CD4-positive, alpha-beta T cell treated with Interleukin-6 for 4 hours (primary cell): ENCODE data around the gene SLFNL1.

Experiments
- DNase-seq: peaks from one replicate; pipeline ENCODE4 v3.0.0-alpha.2; 2020; ENCODE audit warnings: mixed read lengths

Gene SLFNL1

DNA sequence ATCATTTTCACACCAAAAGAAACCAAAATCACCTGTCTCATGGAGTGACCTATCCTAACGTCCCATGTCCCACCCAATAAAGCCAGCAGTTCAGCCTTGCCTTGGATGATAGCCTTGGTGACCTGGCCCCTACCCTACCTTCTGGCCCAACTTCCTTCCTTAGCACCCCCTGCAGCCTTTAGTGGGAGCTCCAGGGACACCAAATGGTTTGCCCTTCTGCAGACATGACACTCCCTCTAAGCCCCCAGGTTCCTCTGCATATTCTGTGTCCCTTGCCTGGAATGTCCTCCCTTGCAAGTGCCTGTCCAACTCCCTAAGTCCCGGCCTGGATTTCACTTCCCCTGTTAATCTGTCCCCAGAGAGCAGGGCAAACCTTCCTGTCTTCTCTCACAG is 2.2 kb downstream of the SLFNL1 start:
- no peak for DNase-seq

DNA sequence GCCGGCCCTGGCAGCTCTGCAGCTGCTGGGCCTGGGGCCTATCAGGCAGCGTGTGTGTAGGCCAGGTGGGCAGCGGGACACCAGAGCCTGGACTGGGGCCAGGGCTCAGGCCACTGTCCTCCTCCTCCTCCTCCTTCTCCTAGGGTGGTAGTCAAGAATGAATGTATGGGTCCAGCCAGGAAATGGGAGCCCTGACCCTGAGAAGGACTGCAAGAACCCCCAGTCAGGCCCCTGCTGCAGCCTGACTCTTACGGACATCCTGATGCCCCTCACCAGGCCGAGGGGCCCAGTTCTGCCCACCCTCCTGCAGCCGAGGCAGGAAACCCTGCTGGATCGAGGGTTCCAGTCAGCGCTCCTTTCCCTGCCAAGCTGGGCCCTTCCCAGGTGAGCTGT is 3.5 kb downstream of the SLFNL1 start:
- no peak for DNase-seq

DNA sequence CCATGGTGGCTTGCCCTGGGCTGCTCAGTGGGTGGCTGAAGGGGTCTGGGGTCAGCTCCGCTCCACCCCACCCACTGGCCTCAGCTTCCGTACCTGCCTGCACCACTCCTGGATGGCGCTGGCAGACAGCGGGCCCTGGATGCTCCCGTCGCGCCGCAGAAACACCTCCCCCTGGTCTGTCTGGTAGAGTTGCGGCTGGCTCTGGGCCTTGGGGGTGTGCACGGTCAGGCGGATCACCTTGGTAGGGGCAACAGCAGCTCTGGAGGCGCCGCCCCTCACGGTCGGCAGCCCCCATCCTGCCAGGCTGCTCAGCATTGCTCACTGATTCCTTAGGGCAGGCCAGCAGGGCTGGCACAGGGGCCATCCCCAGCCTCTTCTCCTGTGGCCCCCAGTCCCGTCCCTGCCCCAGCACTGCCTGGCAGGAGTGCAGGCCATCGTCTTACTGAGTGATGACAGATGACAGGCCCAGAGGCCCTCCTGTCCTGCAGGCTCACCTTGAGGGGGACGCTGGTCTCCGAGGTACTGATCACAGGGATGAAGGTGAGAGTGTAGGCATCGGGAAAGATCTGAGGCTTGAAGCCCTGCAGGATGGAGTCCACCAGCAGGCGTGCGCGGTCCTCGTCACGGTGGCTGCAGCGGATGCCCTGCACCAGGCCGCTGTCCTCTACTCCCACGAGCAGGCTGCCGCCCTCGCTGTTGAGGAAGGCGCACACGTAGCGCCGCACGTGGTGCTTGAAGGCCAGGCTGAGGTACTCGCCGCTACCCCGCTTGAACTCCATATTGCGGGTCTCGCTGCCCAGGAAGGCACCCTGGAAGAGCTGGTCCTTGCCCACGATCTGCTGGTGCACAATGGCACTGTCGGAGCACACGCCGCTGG is 4.1 kb downstream of the SLFNL1 start:
- DNase-seq: no peak

DNA sequence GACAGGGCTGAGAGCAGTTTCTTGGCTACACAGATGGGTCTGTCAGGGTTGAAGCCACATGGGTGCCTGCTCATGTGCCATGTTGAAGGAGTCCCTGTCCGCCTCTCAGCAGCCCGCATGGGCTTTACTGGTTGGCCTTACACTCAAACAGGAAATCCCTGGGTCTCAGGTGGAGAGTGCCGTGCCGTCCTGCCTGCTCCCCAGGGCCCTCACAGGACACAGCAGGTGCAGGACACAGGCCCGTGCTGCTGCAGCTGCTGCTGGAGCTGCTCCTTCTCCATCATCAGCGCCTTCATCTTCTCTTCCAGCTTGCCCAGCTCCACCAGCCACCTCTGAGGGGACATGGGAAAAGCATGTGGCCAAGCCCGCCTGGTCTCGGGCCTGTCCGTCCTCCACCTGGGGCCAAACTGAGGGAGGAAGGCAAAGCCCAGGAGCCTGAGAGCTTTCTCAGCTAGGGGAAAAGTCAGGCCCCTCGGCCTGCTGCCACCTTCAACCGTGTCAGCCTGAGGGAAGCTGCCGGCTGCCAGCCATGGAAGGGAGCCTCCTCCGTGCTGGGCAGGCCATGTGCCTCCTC is 5.5 kb downstream of the SLFNL1 start:
- DNase-seq: no peak

DNA sequence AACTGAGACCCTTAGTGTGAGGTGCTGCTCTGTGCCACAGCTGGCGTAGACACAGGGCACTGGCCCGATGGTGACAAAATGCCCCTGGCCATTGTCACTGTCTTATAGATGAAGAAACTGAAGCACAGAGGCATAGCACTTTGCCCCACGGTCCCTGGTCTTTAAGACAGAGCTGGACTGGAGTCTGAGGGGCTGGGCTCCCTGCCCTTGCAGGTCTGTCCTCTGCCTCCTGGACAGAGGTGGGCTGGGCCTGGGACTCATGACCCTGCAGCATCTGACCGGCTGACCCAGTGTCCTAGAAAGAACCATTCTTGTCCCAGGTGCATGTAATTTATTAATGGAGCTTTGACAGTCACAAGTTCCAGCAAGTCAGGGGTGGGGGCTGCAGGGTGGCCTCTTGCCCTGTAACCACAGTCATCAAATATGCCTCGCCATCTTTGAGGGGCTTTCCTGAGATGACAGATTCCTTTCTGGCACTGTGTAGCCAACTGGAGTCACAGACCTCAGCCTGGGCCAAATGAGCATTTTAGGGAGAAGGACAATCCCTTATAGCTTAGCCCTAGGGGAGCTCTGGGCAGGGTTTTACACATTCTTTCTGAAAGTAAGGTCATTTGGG is 6.1 kb downstream of the SLFNL1 start:
- DNase-seq: no peak

DNA sequence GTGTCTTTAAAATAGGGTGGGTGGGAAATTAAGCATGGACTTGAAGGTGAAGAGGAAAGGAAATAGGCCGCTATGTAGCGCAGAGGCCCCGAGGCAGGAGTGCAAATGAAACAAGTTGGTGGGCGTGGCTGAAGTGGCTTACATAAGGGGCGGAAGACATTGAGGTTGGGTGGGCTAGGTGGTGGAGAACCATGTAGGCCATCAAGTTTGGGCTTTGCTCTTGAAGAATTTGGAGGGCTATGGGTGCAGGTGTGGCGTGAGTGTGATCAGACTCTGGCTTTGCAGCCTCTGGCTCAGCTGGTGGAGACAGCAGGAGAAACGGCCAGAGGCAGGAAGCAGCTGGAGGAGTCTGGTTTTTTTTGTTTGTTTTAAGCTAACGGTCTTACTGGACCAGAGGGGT is 6.7 kb downstream of the SLFNL1 start:
- no peak for DNase-seq

DNA sequence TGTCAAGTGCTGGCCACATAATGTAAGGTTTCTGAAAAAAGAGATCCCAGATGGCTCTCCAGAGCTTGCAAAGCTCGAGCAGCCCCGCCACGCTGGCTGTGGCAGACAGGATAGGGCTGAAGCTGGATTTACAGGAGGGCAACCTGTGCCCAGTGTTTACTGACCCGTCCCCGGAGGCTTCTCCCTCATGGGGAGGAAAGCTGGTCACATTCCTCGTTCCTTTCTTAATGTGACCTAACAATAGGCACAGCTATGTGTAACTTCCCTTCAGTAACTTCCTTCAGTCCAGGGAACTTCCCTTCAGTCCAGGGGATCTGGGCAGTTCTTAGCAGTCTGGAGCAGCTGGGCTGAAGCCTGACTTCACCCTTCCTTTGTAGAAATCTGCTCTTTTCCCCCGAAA is 7.7 kb downstream of the SLFNL1 start:
- no peak for DNase-seq

DNA sequence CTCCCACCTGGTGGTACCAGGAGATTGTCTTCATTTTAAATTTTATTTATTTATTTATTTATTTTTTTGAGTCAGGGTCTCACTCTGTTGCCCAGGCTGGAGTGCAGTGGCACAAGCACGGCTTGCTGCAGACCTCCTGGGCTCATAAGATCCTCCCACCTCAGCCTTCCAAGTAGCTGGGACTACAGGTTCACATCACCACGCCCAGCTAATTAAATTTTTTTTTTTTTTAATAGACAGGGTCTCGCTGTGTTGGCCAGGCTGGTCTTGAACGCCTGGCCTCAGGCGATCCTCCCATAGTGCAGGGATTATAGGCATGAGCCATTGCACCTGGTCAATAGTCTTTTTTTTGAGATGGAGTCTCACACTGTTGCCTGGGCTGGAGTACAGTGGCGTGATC is 8.5 kb downstream of the SLFNL1 start:
- no peak for DNase-seq

DNA sequence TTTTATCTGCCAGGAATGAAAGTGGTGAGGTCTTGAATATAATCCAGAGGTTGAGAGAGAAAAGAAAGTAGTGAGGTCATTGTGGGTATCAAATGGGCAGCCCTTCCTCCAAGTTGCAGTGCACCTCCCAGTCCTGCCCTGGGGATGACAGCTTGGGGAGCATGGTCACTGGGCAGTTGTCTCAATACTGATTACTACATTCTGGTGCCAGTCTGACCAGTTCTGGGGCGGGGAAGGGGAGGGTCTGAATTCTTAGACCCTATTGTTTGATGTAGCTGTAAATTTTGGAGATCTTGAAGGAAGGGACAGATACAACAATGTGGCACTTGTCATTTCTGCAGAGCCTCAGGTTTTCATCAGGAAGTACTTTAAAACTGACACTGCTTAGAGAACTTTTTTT is 11.2 kb downstream of the SLFNL1 start:
- no peak for DNase-seq

DNA sequence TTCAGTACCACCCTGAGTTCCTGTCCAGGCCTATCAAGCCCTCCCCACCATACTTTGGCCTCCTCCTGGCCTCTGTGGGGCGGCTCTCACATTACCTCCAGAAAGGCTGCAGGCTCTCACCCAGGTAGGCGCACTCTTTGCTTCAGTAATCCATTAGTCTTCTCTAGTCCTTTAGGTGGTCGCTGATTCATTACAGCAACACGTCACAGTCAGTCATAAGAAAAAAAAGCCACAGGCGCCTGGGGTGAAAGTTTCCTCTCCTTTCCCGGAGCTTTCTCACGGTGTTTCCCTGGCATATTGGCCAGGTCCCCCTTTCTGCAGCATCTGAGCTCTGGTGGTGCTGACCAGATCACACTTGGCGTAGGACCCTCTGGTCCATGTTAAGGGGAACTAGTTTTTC is 12.1 kb downstream of the SLFNL1 start:
- no peak for DNase-seq

DNA sequence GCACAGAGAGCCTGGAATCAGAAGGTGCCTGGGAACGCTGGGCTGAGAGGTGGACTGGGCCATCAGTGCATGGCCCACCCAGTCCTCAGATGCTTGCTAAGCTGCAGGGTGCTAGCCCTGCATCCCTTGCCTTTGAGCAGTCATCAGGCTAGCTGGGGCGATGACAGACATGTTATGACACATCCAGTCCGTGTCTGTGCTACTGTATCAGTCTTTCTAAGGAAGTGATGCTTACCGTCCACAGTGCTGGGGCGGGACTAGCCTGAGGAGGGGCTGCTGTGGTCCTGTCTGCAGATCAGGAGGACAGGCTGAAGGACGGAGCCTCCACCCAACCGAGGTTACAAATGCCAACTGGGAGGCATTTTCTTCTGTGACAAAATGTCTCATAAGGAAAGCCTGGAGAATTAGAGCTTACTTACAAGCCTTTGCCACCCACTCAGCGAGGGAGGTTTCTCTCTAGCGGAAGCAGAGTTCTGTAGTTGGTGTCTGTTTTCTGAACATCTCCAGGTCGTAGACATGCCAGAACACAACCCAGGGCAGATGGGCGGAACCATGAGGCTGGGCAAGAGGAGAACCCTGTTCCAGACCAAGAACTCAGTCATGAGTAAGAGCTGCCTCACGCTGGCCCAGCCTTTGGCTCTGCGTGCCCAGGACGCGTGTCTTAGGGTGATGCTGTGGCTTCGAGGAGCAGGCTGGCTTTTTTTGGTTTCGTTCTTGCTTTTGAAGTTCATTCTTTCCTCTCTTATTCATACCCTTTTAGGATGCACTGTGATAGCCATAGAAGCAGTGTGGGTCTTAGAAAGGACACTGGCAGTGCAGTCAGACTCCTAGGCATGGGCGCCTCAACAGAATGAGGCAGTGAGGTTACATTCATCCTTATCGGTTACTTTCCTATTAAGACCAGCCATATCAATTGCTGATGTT is 14.3 kb downstream of the SLFNL1 start:
- no peak for DNase-seq

DNA sequence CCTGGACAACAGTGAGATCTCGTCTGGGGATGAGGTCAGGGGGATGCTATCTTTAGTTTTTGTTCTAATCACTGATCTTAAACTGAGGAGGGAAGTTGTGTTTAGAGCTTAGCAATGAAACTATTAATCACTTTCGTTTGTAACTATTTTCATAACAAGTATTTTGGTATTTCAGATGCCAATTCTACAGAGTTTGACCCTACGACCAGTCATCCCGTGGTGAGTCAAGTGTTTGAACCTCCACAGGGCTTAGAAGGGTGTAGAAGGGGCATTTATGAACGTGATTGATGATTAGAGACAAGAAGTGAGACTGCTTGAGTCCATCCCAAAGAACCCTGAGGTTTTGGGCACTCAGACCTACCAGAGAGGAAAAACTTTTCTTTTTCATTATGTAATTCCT is 15.6 kb downstream of the SLFNL1 start:
- DNase-seq: no peak

DNA sequence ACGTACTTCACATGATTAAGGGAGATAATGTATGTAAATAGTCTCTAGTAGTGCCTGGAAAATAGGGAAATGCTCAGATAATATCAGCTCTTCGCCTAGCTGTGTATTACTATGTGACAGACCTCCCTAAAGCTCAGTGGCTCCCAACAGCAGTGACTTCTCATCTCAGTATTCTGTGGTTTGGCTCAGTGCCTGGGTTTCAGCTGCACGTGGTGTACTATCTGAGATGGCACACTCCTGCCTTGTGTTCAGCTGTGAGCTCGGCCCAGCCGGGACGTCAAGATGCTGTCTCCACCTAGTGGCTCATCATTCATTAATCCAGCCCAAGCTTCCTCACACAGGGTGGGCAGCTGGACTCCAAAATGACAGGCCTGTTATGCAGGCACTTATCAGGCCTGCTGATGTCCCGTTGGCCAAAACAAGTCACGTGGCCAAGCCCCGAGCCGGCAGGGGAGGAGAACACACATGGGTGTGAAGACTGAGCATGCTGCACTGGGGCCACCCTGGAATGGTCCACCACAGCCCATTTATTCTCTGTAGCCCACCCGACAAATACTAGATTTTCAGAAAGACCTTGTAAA is 17.8 kb downstream of the SLFNL1 start:
- DNase-seq: peak; percentile 90

DNA sequence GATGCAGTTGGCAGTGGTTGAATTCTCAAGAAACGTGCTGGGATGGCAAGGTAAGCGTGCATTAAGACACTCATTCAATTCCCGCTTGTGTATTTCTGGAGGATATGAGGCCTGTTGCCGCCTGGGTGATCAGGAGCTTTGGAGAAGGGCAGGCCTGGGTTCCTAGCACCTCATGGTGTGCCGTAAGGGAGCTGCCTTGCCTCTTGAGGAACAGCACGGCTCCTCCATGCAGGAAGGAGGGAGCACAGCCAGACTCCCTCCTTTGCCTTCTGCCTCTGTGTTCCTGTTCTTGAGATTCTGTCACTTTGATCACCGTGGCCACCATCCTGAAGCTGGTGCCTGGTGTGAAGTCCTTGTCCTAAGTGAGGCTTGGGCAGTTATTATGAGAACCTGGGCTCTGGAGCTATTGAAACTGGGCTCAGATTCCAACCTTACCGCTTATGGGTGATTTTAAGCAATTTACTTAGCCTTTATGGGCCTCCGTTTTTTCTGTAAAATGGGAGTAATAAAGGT is 18.3 kb downstream of the SLFNL1 start:
- DNase-seq: no peak

DNA sequence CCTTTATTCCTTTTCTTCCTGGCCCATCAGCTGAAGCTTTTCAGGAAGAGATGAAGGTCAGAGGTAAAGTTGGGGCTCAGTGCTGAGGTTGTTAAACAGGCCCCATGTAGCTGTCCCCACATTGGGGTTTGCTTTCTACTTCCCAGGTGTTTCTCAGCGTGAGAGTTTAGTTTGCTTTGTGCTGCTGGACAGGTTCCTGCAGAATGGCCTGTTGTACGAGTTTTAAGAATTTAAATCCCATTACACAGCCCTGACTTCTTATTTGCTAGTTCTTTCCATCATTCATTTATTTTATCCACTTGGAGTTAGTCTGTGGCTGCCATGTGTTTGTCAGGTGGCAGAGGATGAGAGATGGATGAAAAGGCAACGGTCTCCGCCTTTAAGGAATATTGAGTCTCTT is 22.9 kb downstream of the SLFNL1 start:
- no peak for DNase-seq

DNA sequence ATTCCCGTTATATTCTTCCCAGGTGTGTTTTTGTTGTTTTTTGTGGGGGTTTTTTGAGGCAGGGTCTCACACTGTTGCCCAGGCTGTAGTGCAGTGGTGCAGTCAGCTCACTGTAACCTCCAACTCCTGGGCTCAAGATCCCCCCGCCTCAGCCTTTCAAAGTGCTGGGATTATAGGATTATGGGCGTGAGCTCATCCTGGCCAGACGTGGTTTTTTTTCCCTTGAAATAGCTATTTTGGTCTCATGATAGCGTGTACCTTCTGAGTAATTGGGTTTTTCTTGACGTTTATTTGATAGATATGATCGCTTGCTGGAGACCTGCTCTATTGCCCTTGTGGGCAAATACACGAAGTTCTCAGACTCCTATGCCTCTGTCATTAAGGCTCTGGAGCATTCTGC is 24.4 kb downstream of the SLFNL1 start:
- DNase-seq: no peak

DNA sequence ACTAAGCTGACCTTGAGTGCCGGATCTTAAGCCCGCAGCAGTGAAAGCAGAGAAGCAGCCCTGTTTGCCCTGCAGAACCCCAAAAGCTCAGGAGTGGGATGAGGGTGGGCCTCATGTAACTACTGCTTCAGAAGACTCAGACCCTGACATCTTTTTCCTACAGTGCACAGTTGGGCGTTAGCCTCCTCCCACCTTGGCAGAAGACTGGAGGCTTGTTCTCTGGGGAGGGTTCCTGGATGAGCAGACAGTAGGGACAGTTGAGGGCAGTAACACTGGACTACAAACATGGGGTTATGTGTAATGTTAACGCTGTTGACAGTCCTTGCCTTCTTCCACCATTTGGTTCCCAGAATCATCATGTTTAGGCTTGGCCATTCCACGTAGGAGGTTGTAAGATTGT is 32.5 kb downstream of the SLFNL1 start:
- no peak for DNase-seq

DNA sequence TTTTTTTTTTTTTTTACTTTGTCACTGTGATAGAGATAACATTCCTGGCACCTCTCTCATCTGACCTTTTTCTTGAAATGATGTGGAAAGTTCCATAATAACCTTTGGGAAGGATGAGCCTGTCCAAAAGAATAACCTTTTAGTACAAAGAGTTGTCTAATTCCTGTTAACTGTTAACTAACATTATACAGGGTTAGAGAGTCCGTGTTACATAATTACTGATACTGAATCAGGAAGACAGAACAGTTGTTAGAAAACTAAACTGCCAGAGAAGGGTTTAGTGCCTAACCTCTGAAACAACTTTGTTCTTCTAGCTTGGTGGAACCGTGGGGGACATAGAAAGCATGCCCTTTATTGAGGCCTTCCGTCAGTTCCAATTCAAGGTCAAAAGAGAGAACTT is 33.2 kb downstream of the SLFNL1 start:
- DNase-seq: no peak

DNA sequence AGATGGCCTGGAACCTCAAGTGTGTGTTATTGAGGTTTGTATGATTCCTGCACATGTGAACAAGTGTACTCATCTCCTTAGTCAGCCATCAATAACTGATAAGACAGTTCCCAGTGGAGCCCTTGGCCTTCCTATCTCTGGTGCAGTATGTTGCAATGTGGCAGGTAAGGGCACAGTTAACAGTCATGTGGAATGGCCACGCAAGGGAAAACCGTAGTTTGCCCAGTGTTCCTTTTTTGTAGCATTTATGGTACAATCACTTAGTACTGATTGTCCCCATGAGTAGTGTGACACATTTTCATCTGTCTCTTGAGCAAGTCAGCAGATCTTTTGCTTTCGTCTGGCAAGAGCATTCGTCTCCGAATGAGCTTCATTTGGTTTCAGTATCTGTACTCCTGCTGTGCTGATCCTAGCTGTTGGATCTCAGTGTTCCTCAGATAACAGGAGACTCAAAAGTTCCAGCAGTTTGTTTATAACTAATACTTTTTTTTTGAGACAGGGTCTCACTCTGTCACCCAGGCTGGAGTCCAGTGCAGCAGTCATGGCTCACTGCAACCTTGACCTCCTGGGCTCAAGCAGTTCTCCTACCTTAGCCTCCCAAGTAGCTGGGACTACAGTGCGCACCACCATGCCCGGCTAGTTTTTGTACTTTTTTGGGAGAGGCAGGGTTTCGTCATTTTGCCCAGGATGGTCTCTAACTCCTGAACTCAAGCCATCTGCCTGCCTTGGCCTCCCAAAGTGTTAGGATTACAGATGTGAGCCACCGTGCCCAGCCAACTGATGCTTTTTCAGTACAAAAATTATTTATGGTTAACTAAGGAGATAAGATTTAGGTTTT is 33.9 kb downstream of the SLFNL1 start:
- no peak for DNase-seq

DNA sequence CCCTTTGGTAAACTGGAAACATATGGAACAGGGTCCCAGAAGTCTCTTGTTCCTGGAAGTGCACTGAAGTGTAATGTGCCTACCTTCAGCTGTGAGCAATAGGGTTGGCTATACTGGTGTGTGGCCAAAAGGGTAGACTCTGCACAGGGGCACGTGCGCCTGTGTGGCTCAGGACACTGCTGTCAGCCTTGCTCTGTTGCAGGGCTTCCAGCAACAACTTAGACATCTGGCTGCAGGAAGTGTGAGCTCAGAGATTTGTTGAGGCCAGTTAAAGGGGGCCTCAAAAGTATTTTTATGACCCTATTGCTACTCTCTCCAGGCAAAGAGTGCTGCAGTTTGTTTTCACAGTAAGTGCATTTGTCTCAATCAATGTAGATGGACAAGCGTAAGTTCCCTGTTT is 34.6 kb downstream of the SLFNL1 start:
- no peak for DNase-seq

DNA sequence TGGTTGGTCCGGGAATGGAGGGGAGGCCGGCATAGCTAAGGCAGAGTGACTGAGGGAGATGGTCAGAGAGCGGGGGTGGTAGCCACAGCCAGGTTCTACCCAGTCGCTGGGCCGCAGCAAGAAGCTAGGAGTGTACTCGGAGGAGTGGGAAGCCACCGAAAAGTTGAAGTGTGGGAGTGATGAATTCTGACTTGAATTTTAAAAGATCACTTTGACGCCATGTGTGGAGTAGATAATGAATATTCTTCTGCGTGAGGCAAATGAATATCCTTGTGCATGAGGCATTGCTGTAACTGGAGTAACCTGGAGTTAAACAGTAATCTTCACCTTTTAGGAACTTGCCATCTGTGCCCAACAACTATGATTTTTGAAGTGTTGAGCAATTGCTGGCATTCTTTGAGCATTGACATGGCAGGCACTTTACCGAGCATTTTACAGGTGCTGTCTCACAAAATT is 35.2 kb downstream of the SLFNL1 start:
- DNase-seq: no peak

DNA sequence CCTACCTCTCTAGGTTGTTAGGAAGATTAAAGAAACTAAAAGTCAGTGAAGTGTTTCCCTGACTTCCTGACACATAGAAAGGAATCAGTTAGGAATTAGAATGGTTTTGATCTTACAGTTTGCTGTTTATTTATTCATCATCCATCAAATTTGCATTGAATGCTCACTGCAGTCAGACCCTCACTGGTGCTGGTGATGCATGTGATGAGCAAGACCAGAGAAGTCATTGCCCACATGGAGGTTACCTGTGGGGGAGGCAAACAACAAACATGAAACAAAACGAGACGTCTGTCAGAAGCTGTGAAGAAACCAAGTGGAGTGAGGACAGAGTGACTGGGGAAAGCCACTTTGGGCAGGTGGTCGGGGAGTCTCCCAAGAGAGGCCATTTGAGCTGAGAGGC is 35.6 kb downstream of the SLFNL1 start:
- DNase-seq: no peak
